HepG2 (cell line): ENCODE results near the gene MT1F. TPM values are rescaled to one million over a fixed set of nuclear protein-coding genes. Genes with fewer than 3 reads are reported as not detected.

Source experiments
- ZNF343 ChIP-seq: sonication (generic); formaldehyde crosslinking; IDR thresholded peaks from 2 replicates; pipeline ENCODE4 v1.4.0; 2020; ENCODE audit warnings: mild to moderate bottlenecking, missing genetic modification reagents
- ZNF607 ChIP-seq: sonication (generic); formaldehyde crosslinking; IDR thresholded peaks from 2 replicates; pipeline ENCODE4 v1.5.1; 2020; ENCODE audit warnings: missing genetic modification reagents, mild to moderate bottlenecking, borderline replicate concordance
- polyA plus RNA-seq, 8 experiments: library from polyadenylated mRNA; depleted of rRNA in 3 of 8; stranded (reverse) in 7 of 8; unstranded in 1 of 8; fragments of >200 nt; fragmentation: Illumina TruSeq in 4 of 8; extraction: Trizol in 4 of 8; gene quantifications; 2 replicates each; pipeline versions ENCODE4 v1.2.1 to v1.2.3, GENCODE V29; 2011 to 2016; ENCODE audit warnings: low read depth in 4 of 8, missing spikeins in 1 of 8, mixed read lengths in 1 of 8; ENCODE audit not compliant: insufficient read depth in 1 of 8
- total RNA-seq, 5 experiments: library from RNA; depleted of rRNA; stranded (reverse); fragments of >200 nt; fragmentation: Illumina TruSeq; extraction: Trizol; gene quantifications; 2 replicates each; pipeline ENCODE4 v1.2.3, GENCODE V29; 2016; ENCODE audit warnings: low read depth in 1 of 5
- TF ChIP-seq, protein P1 (sequence below): sonication (generic); formaldehyde crosslinking; IDR thresholded peaks from 2 replicates; pipeline ENCODE4 v1.9.0; 2022; ENCODE audit warnings: missing genetic modification reagents, mild to moderate bottlenecking, borderline replicate concordance
- TF ChIP-seq, protein P2 (sequence below): sonication (generic); formaldehyde crosslinking; IDR thresholded peaks from 2 replicates; pipeline ENCODE4 v1.5.1; 2020; ENCODE audit warnings: missing genetic modification reagents, mild to moderate bottlenecking, borderline replicate concordance
- TF ChIP-seq, protein P3 (sequence below): IDR thresholded peaks from 2 replicates; pipeline ENCODE4 v1.6.1; 2016; ENCODE audit warnings: missing compliant biosample characterization, missing genetic modification reagents, borderline replicate concordance
- TF ChIP-seq, protein P4 (sequence below): sonication (generic); formaldehyde crosslinking; IDR thresholded peaks from 2 replicates; pipeline ENCODE4 v1.4.0; 2020; ENCODE audit warnings: missing genetic modification reagents, borderline replicate concordance

MT1F gene
- total and polyA plus RNA-seq, 2 of the 13 experiments (the other 11 are each of a cell fraction or from before 2014, with no cell fraction given): 1.9 to 169 TPM

DNA sequence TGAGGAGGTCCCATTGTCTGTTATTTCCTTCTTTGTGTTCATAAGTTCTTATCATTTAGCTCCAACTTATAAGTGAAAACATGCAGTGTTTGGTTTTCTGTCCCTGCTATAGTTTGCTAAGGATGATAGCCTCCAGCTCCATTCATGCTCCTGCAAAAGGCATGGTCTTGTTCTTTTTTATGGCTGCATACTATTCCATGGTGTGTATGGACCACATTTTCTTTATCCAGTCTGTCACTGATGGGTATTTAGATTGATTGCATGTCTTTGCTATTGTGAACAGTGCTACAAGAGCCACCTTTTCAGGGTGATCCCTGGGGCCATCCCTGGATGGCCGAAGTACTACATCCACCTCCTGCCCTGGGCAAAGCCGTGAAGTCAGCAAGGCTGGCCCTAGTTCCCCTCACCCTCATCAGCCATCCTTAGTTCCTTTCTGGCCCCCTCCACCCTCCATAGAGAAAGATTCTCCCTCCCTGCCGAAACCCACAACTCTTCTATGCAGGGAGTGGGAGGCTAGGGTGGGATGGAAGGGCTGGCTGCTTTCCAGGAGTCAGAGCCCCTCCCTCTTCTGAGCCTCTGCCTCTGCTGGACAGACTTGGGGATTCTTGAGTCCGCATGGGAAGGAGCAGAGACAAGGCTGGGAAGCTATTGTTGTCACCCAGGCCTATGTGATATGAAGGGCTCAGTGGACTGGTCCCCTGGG, 32.8 kb downstream of the MT1F start (continued):
- TF ChIP-seq, protein P1, sequence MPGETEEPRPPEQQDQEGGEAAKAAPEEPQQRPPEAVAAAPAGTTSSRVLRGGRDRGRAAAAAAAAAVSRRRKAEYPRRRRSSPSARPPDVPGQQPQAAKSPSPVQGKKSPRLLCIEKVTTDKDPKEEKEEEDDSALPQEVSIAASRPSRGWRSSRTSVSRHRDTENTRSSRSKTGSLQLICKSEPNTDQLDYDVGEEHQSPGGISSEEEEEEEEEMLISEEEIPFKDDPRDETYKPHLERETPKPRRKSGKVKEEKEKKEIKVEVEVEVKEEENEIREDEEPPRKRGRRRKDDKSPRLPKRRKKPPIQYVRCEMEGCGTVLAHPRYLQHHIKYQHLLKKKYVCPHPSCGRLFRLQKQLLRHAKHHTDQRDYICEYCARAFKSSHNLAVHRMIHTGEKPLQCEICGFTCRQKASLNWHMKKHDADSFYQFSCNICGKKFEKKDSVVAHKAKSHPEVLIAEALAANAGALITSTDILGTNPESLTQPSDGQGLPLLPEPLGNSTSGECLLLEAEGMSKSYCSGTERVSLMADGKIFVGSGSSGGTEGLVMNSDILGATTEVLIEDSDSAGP (CRISPR knock-in tag): no peak
- TF ChIP-seq, protein P2, sequence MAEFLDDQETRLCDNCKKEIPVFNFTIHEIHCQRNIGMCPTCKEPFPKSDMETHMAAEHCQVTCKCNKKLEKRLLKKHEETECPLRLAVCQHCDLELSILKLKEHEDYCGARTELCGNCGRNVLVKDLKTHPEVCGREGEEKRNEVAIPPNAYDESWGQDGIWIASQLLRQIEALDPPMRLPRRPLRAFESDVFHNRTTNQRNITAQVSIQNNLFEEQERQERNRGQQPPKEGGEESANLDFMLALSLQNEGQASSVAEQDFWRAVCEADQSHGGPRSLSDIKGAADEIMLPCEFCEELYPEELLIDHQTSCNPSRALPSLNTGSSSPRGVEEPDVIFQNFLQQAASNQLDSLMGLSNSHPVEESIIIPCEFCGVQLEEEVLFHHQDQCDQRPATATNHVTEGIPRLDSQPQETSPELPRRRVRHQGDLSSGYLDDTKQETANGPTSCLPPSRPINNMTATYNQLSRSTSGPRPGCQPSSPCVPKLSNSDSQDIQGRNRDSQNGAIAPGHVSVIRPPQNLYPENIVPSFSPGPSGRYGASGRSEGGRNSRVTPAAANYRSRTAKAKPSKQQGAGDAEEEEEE (CRISPR knock-in tag): no peak
- TF ChIP-seq, protein P3, sequence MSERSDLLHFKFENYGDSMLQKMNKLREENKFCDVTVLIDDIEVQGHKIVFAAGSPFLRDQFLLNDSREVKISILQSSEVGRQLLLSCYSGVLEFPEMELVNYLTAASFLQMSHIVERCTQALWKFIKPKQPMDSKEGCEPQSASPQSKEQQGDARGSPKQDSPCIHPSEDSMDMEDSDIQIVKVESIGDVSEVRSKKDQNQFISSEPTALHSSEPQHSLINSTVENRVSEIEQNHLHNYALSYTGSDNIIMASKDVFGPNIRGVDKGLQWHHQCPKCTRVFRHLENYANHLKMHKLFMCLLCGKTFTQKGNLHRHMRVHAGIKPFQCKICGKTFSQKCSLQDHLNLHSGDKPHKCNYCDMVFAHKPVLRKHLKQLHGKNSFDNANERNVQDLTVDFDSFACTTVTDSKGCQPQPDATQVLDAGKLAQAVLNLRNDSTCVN: no peak
- TF ChIP-seq ZNF607: no peak
- TF ChIP-seq, protein P4, sequence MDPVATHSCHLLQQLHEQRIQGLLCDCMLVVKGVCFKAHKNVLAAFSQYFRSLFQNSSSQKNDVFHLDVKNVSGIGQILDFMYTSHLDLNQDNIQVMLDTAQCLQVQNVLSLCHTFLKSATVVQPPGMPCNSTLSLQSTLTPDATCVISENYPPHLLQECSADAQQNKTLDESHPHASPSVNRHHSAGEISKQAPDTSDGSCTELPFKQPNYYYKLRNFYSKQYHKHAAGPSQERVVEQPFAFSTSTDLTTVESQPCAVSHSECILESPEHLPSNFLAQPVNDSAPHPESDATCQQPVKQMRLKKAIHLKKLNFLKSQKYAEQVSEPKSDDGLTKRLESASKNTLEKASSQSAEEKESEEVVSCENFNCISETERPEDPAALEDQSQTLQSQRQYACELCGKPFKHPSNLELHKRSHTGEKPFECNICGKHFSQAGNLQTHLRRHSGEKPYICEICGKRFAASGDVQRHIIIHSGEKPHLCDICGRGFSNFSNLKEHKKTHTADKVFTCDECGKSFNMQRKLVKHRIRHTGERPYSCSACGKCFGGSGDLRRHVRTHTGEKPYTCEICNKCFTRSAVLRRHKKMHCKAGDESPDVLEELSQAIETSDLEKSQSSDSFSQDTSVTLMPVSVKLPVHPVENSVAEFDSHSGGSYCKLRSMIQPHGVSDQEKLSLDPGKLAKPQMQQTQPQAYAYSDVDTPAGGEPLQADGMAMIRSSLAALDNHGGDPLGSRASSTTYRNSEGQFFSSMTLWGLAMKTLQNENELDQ (CRISPR knock-in tag): no peak
- TF ChIP-seq ZNF343 (CRISPR knock-in tag): no peak
